Thymus (tissue), 11 donors: ENCODE measurements around the gene MMP27. TPM values are rescaled to one million over a fixed set of nuclear protein-coding genes. Genes with fewer than 3 reads are reported as not detected.

Experiments
- DNase-seq, 9 donors: peaks; one replicate each; pipeline ENCODE4 v3.0.0-alpha.2; 2013; ENCODE audit warnings: low spot score in 9 of 9, low read depth in 6 of 9, missing footprints in 1 of 9
- H3K27ac ChIP-seq, 2 donors: one replicate each; pipeline ENCODE4 v1.5.1; 2013; ENCODE audit warnings: control low read depth in 1 of 2, low read depth in 1 of 2, low read length in 1 of 2, mild to moderate bottlenecking in 1 of 2, moderate library complexity in 1 of 2
- H3K27me3 ChIP-seq, 2 donors: one replicate each; pipeline ENCODE4 v1.5.1; 2013; ENCODE audit warnings: low read length in 1 of 2; ENCODE audit not compliant: control insufficient read depth in 2 of 2, insufficient read depth in 1 of 2
- H3K36me3 ChIP-seq, 2 donors: one replicate each; pipeline ENCODE4 v1.5.1; 2013; ENCODE audit warnings: low read length in 1 of 2, mild to moderate bottlenecking in 1 of 2, moderate library complexity in 1 of 2; ENCODE audit not compliant: control insufficient read depth in 2 of 2, insufficient read depth in 2 of 2
- H3K4me1 ChIP-seq, 2 donors: one replicate each; pipeline ENCODE4 v1.5.1; 2013; ENCODE audit warnings: low read length in 2 of 2; ENCODE audit not compliant: control insufficient read depth in 2 of 2, insufficient read depth in 2 of 2
- H3K4me3 ChIP-seq, 2 donors: one replicate each; pipeline ENCODE4 v1.5.1; 2013; ENCODE audit warnings: low read length in 2 of 2, control low read depth in 1 of 2, mild to moderate bottlenecking in 1 of 2
- H3K9me3 ChIP-seq, 2 donors: one replicate each; pipeline ENCODE4 v1.5.1; 2013; ENCODE audit warnings: low read length in 1 of 2, mild to moderate bottlenecking in 1 of 2; ENCODE audit not compliant: control insufficient read depth in 2 of 2, insufficient read depth in 1 of 2
- WGBS: extraction: QIAGEN DNeasy Blood & Tissue Kit; methylation state at CpG from one replicate; pipeline ENCODE4 v1.1.7; 2013; 5-methylcytosine and 5-hydroxymethylcytosine counted together
- polyA plus RNA-seq: library from polyadenylated mRNA; stranded (reverse); fragments of 200-250 nt; gene quantifications from one replicate; pipeline ENCODE4 v1.2.3, GENCODE V29; 2013
- total RNA-seq: library from RNA; stranded (reverse); fragments of 120-200 nt; gene quantifications from one replicate; pipeline ENCODE4 v1.2.4, GENCODE V29; 2013
- donor health status: healthy.

MMP27 gene
- total and polyA plus RNA-seq, 2 donors, result 0.09 TPM; not detected in 1

- Histone ChIP-seq H3K27ac (no peak overlapping the region), H3K4me1 (no peaks in the 10 kb centered on the region), H3K4me3 (no peak overlapping the region), H3K36me3 (no peaks in the 10 kb centered on the region), H3K9me3 (no peaks in the 10 kb centered on the region), H3K27me3 (no peaks in the 10 kb centered on the region)
- no peak for DNase-seq
- 88% methylated on average over 2 of the region's 2 CpGs for whole genome bisulfite sequencing
Observed at GRCh38 chr11:102678022-102678421, 27.5 kb downstream of the MMP27 start.

DNA sequence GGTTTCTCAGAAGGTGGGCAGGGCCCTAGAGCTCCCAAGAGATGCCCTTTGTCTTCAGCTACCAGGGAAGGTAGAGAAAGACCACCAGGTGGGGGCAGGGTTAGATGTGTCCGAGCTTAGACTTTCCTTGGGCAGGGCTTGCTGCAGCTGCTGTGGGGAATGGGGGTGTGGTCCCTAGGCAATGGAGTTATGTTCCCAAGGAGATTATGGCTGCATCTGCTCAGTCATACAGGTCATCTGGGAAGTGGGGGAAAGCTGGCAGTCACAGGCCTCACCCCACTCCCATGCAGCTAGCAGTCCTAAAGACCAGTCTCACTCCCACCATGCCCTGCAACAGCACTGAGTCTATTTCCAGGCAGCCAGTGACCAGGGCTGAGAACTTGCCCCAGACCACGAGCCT is 29.5 kb downstream of the MMP27 start:
- Histone ChIP-seq H3K27ac (no peak overlapping the region), H3K9me3 (no peaks in the 10 kb centered on the region), H3K36me3 (no peaks in the 10 kb centered on the region), H3K27me3 (no peaks in the 10 kb centered on the region), H3K4me1 (no peaks in the 10 kb centered on the region), H3K4me3 (no peak overlapping the region)
- 92% methylated on average over 2 of the region's 2 CpGs for WGBS
- DNase-seq, result no peak

- DNase-seq, result no peak
- no peak overlapping the region for H3K27ac ChIP-seq
- no peaks in the 10 kb centered on the region for H3K4me1 ChIP-seq
- WGBS, result 92% methylated on average over 3 of the region's 3 CpGs
- H3K4me3 ChIP-seq, result no peak overlapping the region
- no peaks in the 10 kb centered on the region for H3K36me3 ChIP-seq
- H3K9me3 ChIP-seq, result no peaks in the 10 kb centered on the region
- no peaks in the 10 kb centered on the region for H3K27me3 ChIP-seq
Observed at GRCh38 chr11:102669664-102670063, 35.9 kb downstream of the MMP27 start.

GRCh38 chr11:102666331-102666957 is 39.1 kb downstream of the MMP27 start:
- no peak overlapping the region for H3K4me3 ChIP-seq
- no peaks in the 10 kb centered on the region for H3K9me3 ChIP-seq
- peak in 6 of 9 donors; percentile 7 to 45 (median 16) for DNase-seq
- H3K4me1 ChIP-seq, result no peaks in the 10 kb centered on the region
- no peaks in the 10 kb centered on the region for H3K36me3 ChIP-seq
- WGBS, result 11% methylated on average over 4 of the region's 4 CpGs
- H3K27ac ChIP-seq, result no peak overlapping the region
- H3K27me3 ChIP-seq, result no peaks in the 10 kb centered on the region

GRCh38 chr11:102664001-102664752 is 41.4 kb downstream of the MMP27 start:
- Histone ChIP-seq H3K36me3 (no peaks in the 10 kb centered on the region), H3K4me3 (no peak overlapping the region), H3K9me3 (no peaks in the 10 kb centered on the region), H3K27ac (no peak overlapping the region), H3K27me3 (no peaks in the 10 kb centered on the region), H3K4me1 (no peaks in the 10 kb centered on the region)
- 84% methylated on average over 13 of the region's 13 CpGs for WGBS
- peak in 3 of 9 donors; percentile 7 to 20 (median 11) for DNase-seq

DNA sequence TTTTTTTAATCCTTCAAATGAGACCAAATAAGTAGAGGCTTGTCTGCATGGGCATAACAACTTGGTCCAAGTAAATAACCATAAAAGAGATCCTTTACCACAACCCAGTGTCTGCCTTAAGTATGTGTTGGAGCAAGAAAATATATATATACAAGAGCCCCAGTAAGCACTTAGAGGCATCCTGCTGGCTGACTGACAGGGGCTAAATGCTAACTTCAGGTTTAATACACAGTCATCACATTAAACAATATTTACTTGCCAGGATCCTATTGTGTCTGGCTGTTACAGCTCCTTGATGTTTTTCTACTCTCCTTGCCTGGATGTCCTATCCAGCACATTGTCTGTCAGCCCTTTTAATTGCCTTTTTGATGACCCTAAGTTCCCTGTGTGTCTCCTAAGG is 43.0 kb downstream of the MMP27 start:
- DNase-seq, result no peak
- H3K27me3 ChIP-seq, result no peaks in the 10 kb centered on the region
- no peaks in the 10 kb centered on the region for H3K36me3 ChIP-seq
- H3K4me1 ChIP-seq, result no peaks in the 10 kb centered on the region
- H3K27ac ChIP-seq, result no peak overlapping the region
- no peaks in the 10 kb centered on the region for H3K9me3 ChIP-seq
- H3K4me3 ChIP-seq, result no peak overlapping the region

GRCh38 chr11:102661040-102661439 is 44.5 kb downstream of the MMP27 start:
- Histone ChIP-seq H3K4me3 (no peak overlapping the region), H3K4me1 (no peaks in the 10 kb centered on the region), H3K27me3 (no peaks in the 10 kb centered on the region), H3K27ac (no peak overlapping the region), H3K36me3 (no peaks in the 10 kb centered on the region), H3K9me3 (no peaks in the 10 kb centered on the region)
- WGBS, result 97% methylated on average over 4 of the region's 4 CpGs
- no peak for DNase-seq

DNA sequence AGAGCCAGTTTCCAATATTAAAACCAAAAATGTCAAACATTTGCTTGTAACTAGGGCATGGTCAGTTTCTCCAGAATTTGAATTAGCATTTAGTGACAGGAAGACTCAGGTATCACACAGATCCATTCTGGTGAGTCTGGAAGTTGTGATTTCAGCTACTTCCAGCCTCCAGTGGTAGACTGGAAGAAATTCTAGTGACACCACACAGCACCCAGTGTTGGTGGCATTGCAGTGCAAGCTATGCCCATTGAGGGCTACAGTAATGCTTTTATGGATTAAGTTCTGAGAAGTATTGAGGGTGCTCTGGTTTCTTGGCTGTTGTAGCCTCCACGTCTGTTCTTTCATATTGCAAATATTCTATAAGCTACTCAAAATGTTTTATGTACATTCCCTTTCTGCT is 49.0 kb downstream of the MMP27 start:
- 93% methylated on average over 1 of the region's 1 CpG for WGBS

GRCh38 chr11:102655547-102655946 is 50.0 kb downstream of the MMP27 start:
- DNase-seq, result no peak
- 90% methylated on average over 2 of the region's 2 CpGs for WGBS
- Histone ChIP-seq H3K36me3 (no peaks in the 10 kb centered on the region), H3K27ac (no peak overlapping the region), H3K9me3 (no peaks in the 10 kb centered on the region), H3K4me1 (no peaks in the 10 kb centered on the region), H3K4me3 (no peak overlapping the region), H3K27me3 (no peaks in the 10 kb centered on the region)

More for the DNA sequence above, 49.0 kb downstream of the MMP27 start:
- Histone ChIP-seq H3K9me3 (no peaks in the 10 kb centered on the region), H3K36me3 (no peaks in the 10 kb centered on the region), H3K27ac (no peak overlapping the region), H3K27me3 (no peaks in the 10 kb centered on the region), H3K4me1 (no peaks in the 10 kb centered on the region), H3K4me3 (no peak overlapping the region)
- no peak for DNase-seq
